Left renal cortex interstitium (tissue), 4 donors: Measurements from ENCODE around the gene TRRAP. TPM values are rescaled to one million over a fixed set of nuclear protein-coding genes. Genes with fewer than 3 reads are reported as not detected.
"Not testable (repeated sequence)": the region's sequence is repeated elsewhere in the genome, so short reads cannot be mapped to it uniquely, and the experiment has no call there.

Experiments used
- DNase-seq, 4 donors: peaks; one replicate each; pipeline ENCODE4 v3.0.0-alpha.2; 2013; ENCODE audit warnings: low read depth in 4 of 4, low spot score in 2 of 4, missing footprints in 1 of 4
- polyA plus RNA-seq, 4 donors: library from polyadenylated mRNA; unstranded; fragments of 120-200 nt; gene quantifications; one replicate each; pipeline ENCODE4 v1.2.1, GENCODE V29; 2013; ENCODE audit not compliant: insufficient read length in 4 of 4

TRRAP gene
- 10 to 100 TPM; 31.5 to 51.7 (median 39.0) TPM for polyA plus RNA-seq

- peak in 1 of 4 donors; percentile 65 for DNase-seq
These were observed at the start of gene TRRAP for GRCh38 chr7:98878365-98879197. TRRAP (plus strand) TSS chr7:98878532; CDS start chr7:98881151, 2,619 bp downstream.

GRCh38 chr7:98830972-98831548, 47.3 kb upstream of the TRRAP start:
- DNase-seq: no peak

GRCh38 chr7:98831641-98832221, 46.6 kb upstream of the TRRAP start:
- DNase-seq: no peak

- no peak for DNase-seq
These were observed 45.3 kb upstream of the TRRAP start for GRCh38 chr7:98833022-98833421.

GRCh38 chr7:98834949-98835348, 43.4 kb upstream of the TRRAP start:
- DNase-seq: no peak

GRCh38 chr7:98836811-98837629, 41.3 kb upstream of the TRRAP start:
- peak in 2 of 4 donors; percentile 27 to 29 for DNase-seq

- DNase-seq: no peak
These were observed 40.7 kb upstream of the TRRAP start for GRCh38 chr7:98837630-98837972.

- no peak for DNase-seq
These were observed 38.2 kb upstream of the TRRAP start for GRCh38 chr7:98840096-98840495.

- no peak for DNase-seq
These were observed 37.6 kb upstream of the TRRAP start for GRCh38 chr7:98840722-98841121.

GRCh38 chr7:98841179-98841997, 36.9 kb upstream of the TRRAP start:
- peak in 1 of 4 donors; percentile 29 for DNase-seq

GRCh38 chr7:98842552-98842951, 35.8 kb upstream of the TRRAP start:
- DNase-seq: not testable (repeated sequence)

- DNase-seq: no peak
These were observed 29.4 kb upstream of the TRRAP start for GRCh38 chr7:98848918-98849317.

- DNase-seq: no peak
These were observed 25.5 kb upstream of the TRRAP start for GRCh38 chr7:98852826-98853225.

- no peak for DNase-seq
These were observed 22.5 kb upstream of the TRRAP start for GRCh38 chr7:98855610-98856422.

- no peak for DNase-seq
These were observed 18.3 kb upstream of the TRRAP start for GRCh38 chr7:98860071-98860470.

- DNase-seq: no peak
These were observed 16.1 kb upstream of the TRRAP start for GRCh38 chr7:98862203-98862602.

- DNase-seq: no peak
These were observed 15.5 kb upstream of the TRRAP start for GRCh38 chr7:98862716-98863420.

GRCh38 chr7:98863601-98864000, 14.7 kb upstream of the TRRAP start:
- no peak for DNase-seq
